C4-2B (cell line): Measurements from ENCODE around the gene SLC8A1.

Source experiments
- H3K27ac ChIP-seq: fragments of 450-650 bp; 2 replicates; pipeline ENCODE4 v1.5.1; 2017
- CTCF ChIP-seq: fragments of 450-650 bp; conservative IDR thresholded peaks from 2 replicates; pipeline ENCODE4 v1.5.1; 2017; ENCODE audit warnings: mild to moderate bottlenecking
- ZFX ChIP-seq: fragments of 450-650 bp; IDR thresholded peaks from 2 replicates; pipeline ENCODE4 v1.6.1; 2017

Gene SLC8A1

GRCh38 chr2:40202798-40203400 is 249.0 kb downstream of the SLC8A1 start:
- TF ChIP-seq ZFX (no peak), CTCF (no peak)

DNA sequence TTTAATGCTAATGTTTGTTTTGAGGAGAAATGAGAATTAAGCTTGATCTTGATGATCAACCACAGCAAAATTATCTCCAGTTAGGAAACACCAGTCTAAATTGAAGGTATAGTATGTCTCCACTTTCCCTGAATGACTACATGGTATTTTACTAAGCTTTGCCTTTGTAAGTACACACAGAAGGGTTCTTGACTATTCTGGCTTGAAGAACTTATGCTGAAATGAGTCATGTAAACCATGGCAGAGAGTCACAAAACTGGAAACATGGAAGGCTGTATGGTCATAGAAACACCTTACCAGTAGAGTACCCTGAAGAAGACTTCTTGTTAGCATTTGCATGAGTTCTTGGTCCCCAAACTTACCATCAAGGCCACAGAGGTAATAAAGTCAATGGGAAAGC is 250.5 kb downstream of the SLC8A1 start:
- H3K27ac ChIP-seq: no peak overlapping the region
- no peak for TF ChIP-seq ZFX
- TF ChIP-seq CTCF: no peak

More at GRCh38 chr2:40202798-40203400, 249.0 kb downstream of the SLC8A1 start:
- no peak overlapping the region for H3K27ac ChIP-seq

DNA sequence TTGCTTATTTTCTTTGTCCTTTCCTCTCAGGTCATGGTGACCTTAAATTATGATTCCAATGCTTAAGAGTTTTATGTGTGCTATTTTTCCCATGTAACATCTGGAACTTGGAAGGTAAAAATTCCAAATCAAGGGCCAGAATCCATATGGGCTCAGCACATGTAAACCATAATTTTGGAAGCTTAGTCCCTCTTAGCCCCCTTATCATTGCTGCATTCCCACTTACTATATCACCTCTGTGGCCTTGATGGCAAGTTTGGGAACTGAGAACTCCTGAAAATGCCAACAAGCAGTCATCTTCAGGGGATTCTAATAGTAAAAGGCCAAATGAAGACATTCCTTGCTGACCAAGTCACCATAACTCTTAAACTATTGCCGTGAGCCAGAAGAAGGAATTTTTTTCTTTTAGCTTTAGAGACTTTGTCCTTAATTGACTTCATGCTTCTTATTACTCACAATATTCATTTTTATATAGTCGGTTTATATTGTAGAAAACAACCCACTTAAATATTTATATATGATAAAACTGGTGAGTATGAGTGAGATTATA is 251.4 kb downstream of the SLC8A1 start:
- H3K27ac ChIP-seq: no peak overlapping the region
- TF ChIP-seq CTCF (no peak), ZFX (no peak)

DNA sequence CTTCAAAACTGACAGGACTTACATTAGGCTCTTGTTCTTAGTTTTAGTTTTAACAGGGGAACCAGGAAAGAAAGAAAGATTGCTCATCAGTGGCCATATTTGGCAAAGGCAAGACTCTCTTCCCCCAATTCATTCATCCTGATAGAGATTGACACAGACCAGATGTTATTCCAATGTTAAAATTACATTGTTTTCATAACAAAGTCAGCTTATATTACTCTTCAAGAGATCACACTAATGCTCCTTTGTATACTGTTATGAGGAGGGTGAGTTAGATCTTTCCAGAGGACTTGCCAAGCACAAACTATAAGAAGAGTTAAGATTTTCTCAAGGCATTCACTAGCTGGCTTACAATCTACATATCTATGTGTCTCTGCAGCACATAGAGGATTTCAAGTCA is 252.1 kb downstream of the SLC8A1 start:
- no peak for TF ChIP-seq CTCF
- no peak for TF ChIP-seq ZFX
- H3K27ac ChIP-seq: no peak overlapping the region

GRCh38 chr2:40197121-40197520 is 254.8 kb downstream of the SLC8A1 start:
- no peak overlapping the region for H3K27ac ChIP-seq
- TF ChIP-seq CTCF (no peak), ZFX (no peak)

- TF ChIP-seq ZFX: no peak
- TF ChIP-seq CTCF: no peak
- H3K27ac ChIP-seq: no peak overlapping the region
Observed at GRCh38 chr2:40193670-40194026, 258.2 kb downstream of the SLC8A1 start.

GRCh38 chr2:40192864-40193669 is 258.8 kb downstream of the SLC8A1 start:
- no peak for TF ChIP-seq CTCF
- TF ChIP-seq ZFX: no peak
- H3K27ac ChIP-seq: no peak overlapping the region
